Measurements from ENCODE around the gene NELFB. TPM values are rescaled to one million over a fixed set of nuclear protein-coding genes. Genes with fewer than 3 reads are reported as not detected.

NELFB gene
- total and polyA plus RNA-seq, 2 of the 4 experiments (the other 2 are of a cell fraction), result 36.9 to 66.0 TPM

- DNase-seq (no peak), ATAC-seq (ENCODE audit: low read depth) (no peak)
- no peak overlapping the region for H3K56ac ChIP-seq (ENCODE audit: extremely low read depth, insufficient read depth, low read length)
- no peak overlapping the region for H2BK15ac ChIP-seq (ENCODE audit: low read depth, low read length)
- intact Hi-C loops (cut with micrococcal nuclease) (no loop called here), dilution Hi-C loops (cut with HindIII; ENCODE audit: low sequenced_read_pairs, unreplicated experiment) (no loop called here), in situ Hi-C loops (cut with MboI; ENCODE audit: low sequenced_read_pairs) (no loop called here)
- H3K79me1 ChIP-seq (ENCODE audit: low read depth in 1 of 2, low read length in 2 of 2), result peaks cover 0 to 4% of the 10 kb centered on the region in 2 experiments; a peak in 1 of 4 replicates
- H4K5ac ChIP-seq (ENCODE audit: low read depth, low read length), result no peak overlapping the region
- no peak overlapping the region for H3K27ac ChIP-seq (ENCODE audit: insufficient read depth, low read length)
- no peak overlapping the region for H2BK5ac ChIP-seq (ENCODE audit: low read depth, low read length, poor library complexity, severe bottlenecking)
- no peaks in the 10 kb centered on the region for H3K9me3 ChIP-seq (ENCODE audit: control insufficient read depth, insufficient read depth, low read length)
- H3K4me2 ChIP-seq (ENCODE audit: low read depth, low read length), result no peak overlapping the region
- no peak overlapping the region for H4K8ac ChIP-seq (ENCODE audit: low read depth in 2 of 2, low read length in 2 of 2)
- no peak overlapping the region for H3K4ac ChIP-seq (ENCODE audit: low read depth, low read length)
- peaks cover 14% of the 10 kb centered on the region for H3K36me3 ChIP-seq (ENCODE audit: control insufficient read depth, insufficient read depth, low read length)
- H2BK20ac ChIP-seq (ENCODE audit: low read depth, low read length), result no peak overlapping the region
- no peak overlapping the region for H2AK5ac ChIP-seq (ENCODE audit: low read depth, low read length)
- TF ChIP-seq FOS (IDR thresholded peaks at IDR 0.05; ENCODE audit: low read depth, low read length) (no peak), RFX5 (IDR thresholded peaks at IDR 0.05; ENCODE audit: low read depth, low read length) (no peak), RAD21 (IDR thresholded peaks at IDR 0.05; ENCODE audit: low read length) (no peak), RCOR1 (IDR thresholded peaks at IDR 0.05; ENCODE audit: insufficient replicate concordance, low read length) (no peak), MXI1 (IDR thresholded peaks at IDR 0.05; ENCODE audit: borderline replicate concordance, low read depth, low read length) (no peak), CTCF (conservative IDR thresholded peaks at IDR 0.05; ENCODE audit: low read depth, low read length) (no peak), SMC3 (IDR thresholded peaks at IDR 0.05; ENCODE audit: low read depth, low read length) (no peak), ELK1 (IDR thresholded peaks at IDR 0.05; ENCODE audit: borderline replicate concordance, low read depth, low read length) (no peak), USF2 (IDR thresholded peaks at IDR 0.05; ENCODE audit: low read depth, low read length) (no peak), POLR2A (IDR thresholded peaks at IDR 0.05; ENCODE audit: low read depth, low read length) (no peak), CHD1 (IDR thresholded peaks at IDR 0.05; ENCODE audit: low read depth, low read length) (no peak), BHLHE40 (IDR thresholded peaks at IDR 0.05; ENCODE audit: low read depth, low read length) (no peak), MAFK (IDR thresholded peaks at IDR 0.05; ENCODE audit: low read depth, low read length) (no peak), CEBPB (IDR thresholded peaks at IDR 0.05; ENCODE audit: low read depth, low read length) (no peak), NFE2L2 (IDR thresholded peaks at IDR 0.05; ENCODE audit: low read depth, low read length) (no peak), MAZ (IDR thresholded peaks at IDR 0.05; ENCODE audit: borderline replicate concordance, low read depth, low read length) (no peak)
- no peaks in the 10 kb centered on the region for H4K20me1 ChIP-seq (ENCODE audit: insufficient read depth, low read length)
- no peaks in the 10 kb centered on the region for H3K27me3 ChIP-seq (ENCODE audit: control insufficient read depth, insufficient read depth, low read length)
- no peak overlapping the region for H3K14ac ChIP-seq (replicated peaks; ENCODE audit: low read depth, low read length)
- no peak overlapping the region for H3K18ac ChIP-seq (ENCODE audit: low read depth, low read length)
- H3K4me1 ChIP-seq (ENCODE audit: control insufficient read depth, insufficient read depth, low read length), result peaks cover 17% of the 10 kb centered on the region
- ChIA-PET CTCF (no interaction called here), POLR2A (ENCODE audit: unreplicated experiment) (no interaction called here)
- H2BK120ac ChIP-seq (ENCODE audit: low read depth, low read length), result no peak overlapping the region
- BruUV-seq (replicated peaks), result no TSS peak
- peaks cover 3% of the 10 kb centered on the region; the same call in 1 of the 2 replicates for H3K9me1 ChIP-seq (ENCODE audit: insufficient read depth, low read length)
- H3K4me3 ChIP-seq (ENCODE audit: insufficient read depth, low read depth, low read length), result no peak overlapping the region
- no peak overlapping the region for H2AFZ ChIP-seq (replicated peaks; ENCODE audit: low read length, poor library complexity)
- 91% methylated on average over 8 of the region's 10 CpGs; no CpG with 5 or more reads in 1 of the 2 experiments for WGBS, 2 experiments (ENCODE audit: extremely low coverage in 2 of 2, insufficient read length in 1 of 2)
- H3K23ac ChIP-seq (ENCODE audit: low read depth, low read length), result no peak overlapping the region
- no peak overlapping the region for H3K9ac ChIP-seq (ENCODE audit: low read depth, low read length)
- peak overlapping the region; percentile 42 for H2AK9ac ChIP-seq (replicated peaks; ENCODE audit: low read depth, low read length, poor library complexity)
- no peak overlapping the region for H4K91ac ChIP-seq (ENCODE audit: insufficient read depth, low read depth, low read length)
Observed at GRCh38 chr9:137219757-137220316, 35.3 kb upstream of the NELFB start.

All from IMR-90 (cell line).